Activated naive CD4-positive, alpha-beta T cell treated with anti-CD3 and anti-CD28 coated beads, Interleukin-2, amount 10 ng/mL, durations not matched to agents 7 days and 5 days (primary cell): Measurements from ENCODE around the gene SPATA31C1.

Experiments used
- CTCF ChIA-PET: fragments of 350-600 bp; sonication (Branson Sonifier 250); formaldehyde crosslinking; loops from one replicate; lab custom pipeline; 2021; ENCODE audit warnings: antibody characterized with exemption; lab: Charles Lee
- DNase-seq: peaks from one replicate; pipeline ENCODE4 v3.0.0-alpha.2; 2020
- H3K27ac Mint-ChIP-seq: one replicate; pipeline ENCODE4 v1.8.0; 2021; ENCODE audit warnings: mild to moderate bottlenecking, moderate library complexity, mixed read lengths
- H3K27me3 Mint-ChIP-seq: one replicate; pipeline ENCODE4 v1.8.0; 2021; ENCODE audit warnings: mild to moderate bottlenecking, mixed read lengths
- H3K36me3 Mint-ChIP-seq: one replicate; pipeline ENCODE4 v1.8.0; 2021; ENCODE audit warnings: mixed read lengths
- H3K4me1 Mint-ChIP-seq: one replicate; pipeline ENCODE4 v1.8.0; 2021; ENCODE audit warnings: mixed read lengths
- H3K4me3 Mint-ChIP-seq: one replicate; pipeline ENCODE4 v1.8.0; 2021; ENCODE audit warnings: mild to moderate bottlenecking, moderate library complexity, mixed read lengths
- H3K9me3 Mint-ChIP-seq: one replicate; pipeline ENCODE4 v1.8.0; 2021; ENCODE audit warnings: mixed read lengths

SPATA31C1 gene

DNA sequence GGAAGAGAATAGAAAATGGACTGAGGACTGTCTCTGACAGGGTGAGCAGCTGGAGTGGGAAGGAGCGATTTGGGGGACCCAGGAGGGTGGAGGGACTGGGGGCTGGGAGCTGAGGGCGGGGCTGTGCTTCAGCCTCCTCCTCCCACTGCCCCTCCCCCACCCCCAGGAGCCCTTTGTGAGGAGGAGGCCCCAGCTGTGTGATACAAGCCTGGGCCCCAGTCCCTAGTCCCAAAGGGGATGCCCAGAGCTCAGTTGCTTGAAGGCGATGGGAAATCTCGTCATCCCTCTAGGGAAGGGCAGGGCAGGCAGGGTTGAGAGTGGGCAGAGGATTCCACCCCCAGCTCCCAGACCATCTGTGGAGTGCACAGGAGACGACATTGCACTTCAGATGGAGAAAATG lies 35.1 kb upstream of the SPATA31C1 start, which contains the start of gene SPATA31E1:
Gene SPATA31E1 (plus strand): TSS at position 251 of the 400 bp plus-strand sequence. CDS start 15 bp downstream, at position 266.
- CTCF ChIA-PET = no interaction called here
- Mint-ChIP-seq H3K4me1 (no peaks in the 10 kb centered on the region), H3K9me3 (no peaks in the 10 kb centered on the region), H3K27ac (no peak within 1 kb of the TSS), H3K4me3 (no peak within 1 kb of the TSS), H3K36me3 (no peaks in the 10 kb centered on the region), H3K27me3 (peaks cover 7% of the 10 kb centered on the region)
- DNase-seq = no peak

GRCh38 chr9:87883274-87883673 lies 34.5 kb upstream of the SPATA31C1 start:
- Mint-ChIP-seq H3K27ac (no peak overlapping the region), H3K27me3 (peaks cover 7% of the 10 kb centered on the region), H3K36me3 (no peaks in the 10 kb centered on the region), H3K4me3 (no peak overlapping the region), H3K4me1 (no peaks in the 10 kb centered on the region), H3K9me3 (no peaks in the 10 kb centered on the region)
- CTCF ChIA-PET = no interaction called here
- DNase-seq = no peak

- no peak for DNase-seq
- Mint-ChIP-seq H3K36me3 (no peaks in the 10 kb centered on the region), H3K27ac (no peak overlapping the region), H3K9me3 (no peaks in the 10 kb centered on the region), H3K27me3 (peaks cover 7% of the 10 kb centered on the region), H3K4me1 (no peaks in the 10 kb centered on the region), H3K4me3 (no peak overlapping the region)
- CTCF ChIA-PET = no interaction called here
These were observed 33.8 kb upstream of the SPATA31C1 start for GRCh38 chr9:87883990-87884389.

GRCh38 chr9:87884578-87885459 lies 32.9 kb upstream of the SPATA31C1 start:
- CTCF ChIA-PET = no interaction called here
- H3K9me3 Mint-ChIP-seq = no peaks in the 10 kb centered on the region
- H3K36me3 Mint-ChIP-seq = no peaks in the 10 kb centered on the region
- no peaks in the 10 kb centered on the region for H3K4me1 Mint-ChIP-seq
- H3K27me3 Mint-ChIP-seq = peaks cover 7% of the 10 kb centered on the region
- H3K27ac Mint-ChIP-seq = no peak overlapping the region
- no peak for DNase-seq
- no peak overlapping the region for H3K4me3 Mint-ChIP-seq

GRCh38 chr9:87885484-87886189 lies 32.1 kb upstream of the SPATA31C1 start:
- Mint-ChIP-seq H3K4me3 (no peak overlapping the region), H3K27ac (no peak overlapping the region), H3K27me3 (peaks cover 7% of the 10 kb centered on the region), H3K4me1 (no peaks in the 10 kb centered on the region), H3K36me3 (no peaks in the 10 kb centered on the region), H3K9me3 (no peaks in the 10 kb centered on the region)
- CTCF ChIA-PET = no interaction called here
- DNase-seq = no peak

DNA sequence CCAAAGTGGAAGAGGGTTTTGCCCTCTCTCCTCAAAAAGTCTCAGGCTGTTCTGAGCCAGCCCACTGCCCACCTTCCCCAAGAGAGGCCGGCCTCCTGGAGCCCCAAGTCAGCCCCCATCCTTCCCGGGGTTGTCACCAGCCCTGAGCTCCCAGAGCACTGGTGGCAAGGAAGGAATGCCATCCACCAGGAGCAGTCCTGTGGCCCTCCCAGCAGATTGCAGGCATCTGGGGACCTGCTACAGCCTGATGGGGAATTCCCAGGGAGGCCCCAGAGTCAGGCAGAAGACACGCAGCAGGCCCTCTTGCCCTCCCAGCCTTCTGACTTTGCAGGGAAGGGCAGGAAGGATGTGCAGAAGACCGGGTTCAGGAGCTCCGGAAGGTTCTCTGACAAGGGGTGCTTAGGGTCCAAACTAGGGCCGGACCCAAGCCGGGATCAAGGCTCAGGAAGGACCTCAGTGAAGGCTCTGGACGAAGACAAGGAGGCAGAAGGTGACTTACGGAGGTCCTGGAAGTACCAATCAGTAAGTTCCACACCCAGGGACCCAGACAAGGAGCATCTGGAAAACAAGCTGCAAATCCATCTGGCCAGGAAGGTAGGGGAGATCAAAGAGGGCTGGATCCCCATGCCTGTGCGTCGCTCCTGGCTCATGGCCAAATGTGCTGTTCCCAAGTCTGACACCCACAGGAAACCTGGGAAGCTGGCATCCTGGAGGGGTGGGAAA lies 31.4 kb upstream of the SPATA31C1 start:
- H3K4me1 Mint-ChIP-seq = no peaks in the 10 kb centered on the region
- H3K9me3 Mint-ChIP-seq = no peaks in the 10 kb centered on the region
- CTCF ChIA-PET = no interaction called here
- H3K27ac Mint-ChIP-seq = no peak overlapping the region
- DNase-seq = no peak
- no peaks in the 10 kb centered on the region for H3K36me3 Mint-ChIP-seq
- peaks cover 7% of the 10 kb centered on the region for H3K27me3 Mint-ChIP-seq
- no peak overlapping the region for H3K4me3 Mint-ChIP-seq

- CTCF ChIA-PET = no interaction called here
- no peaks in the 10 kb centered on the region for H3K36me3 Mint-ChIP-seq
- H3K27me3 Mint-ChIP-seq = peaks cover 7% of the 10 kb centered on the region
- no peak overlapping the region for H3K4me3 Mint-ChIP-seq
- no peaks in the 10 kb centered on the region for H3K9me3 Mint-ChIP-seq
- no peak for DNase-seq
- H3K4me1 Mint-ChIP-seq = no peaks in the 10 kb centered on the region
- no peak overlapping the region for H3K27ac Mint-ChIP-seq
These were observed 30.7 kb upstream of the SPATA31C1 start for GRCh38 chr9:87886933-87887505.

- CTCF ChIA-PET = no interaction called here
- Mint-ChIP-seq H3K27me3 (peaks cover 7% of the 10 kb centered on the region), H3K4me3 (no peak overlapping the region)
These were observed 29.9 kb upstream of the SPATA31C1 start for GRCh38 chr9:87887661-87888480.

GRCh38 chr9:87888501-87888900 lies 29.3 kb upstream of the SPATA31C1 start:
- H3K36me3 Mint-ChIP-seq = no peaks in the 10 kb centered on the region
- peaks cover 2% of the 10 kb centered on the region for H3K27me3 Mint-ChIP-seq
- no peak overlapping the region for H3K4me3 Mint-ChIP-seq
- H3K27ac Mint-ChIP-seq = no peak overlapping the region
- no peak for DNase-seq
- no peaks in the 10 kb centered on the region for H3K4me1 Mint-ChIP-seq
- CTCF ChIA-PET = no interaction called here
- H3K9me3 Mint-ChIP-seq = no peaks in the 10 kb centered on the region

More at GRCh38 chr9:87887661-87888480, 29.9 kb upstream of the SPATA31C1 start:
- Mint-ChIP-seq H3K4me1 (no peaks in the 10 kb centered on the region), H3K36me3 (no peaks in the 10 kb centered on the region), H3K27ac (no peak overlapping the region), H3K9me3 (no peaks in the 10 kb centered on the region)
- DNase-seq = no peak

- Mint-ChIP-seq H3K27me3 (no peaks in the 10 kb centered on the region), H3K4me3 (no peak overlapping the region), H3K4me1 (no peaks in the 10 kb centered on the region), H3K27ac (no peak overlapping the region), H3K9me3 (no peaks in the 10 kb centered on the region), H3K36me3 (no peaks in the 10 kb centered on the region)
- DNase-seq = no peak
- CTCF ChIA-PET = no interaction called here
These were observed 28.5 kb upstream of the SPATA31C1 start for GRCh38 chr9:87889065-87889881.

GRCh38 chr9:87889882-87890252 lies 27.9 kb upstream of the SPATA31C1 start:
- Mint-ChIP-seq H3K4me1 (no peaks in the 10 kb centered on the region), H3K9me3 (no peaks in the 10 kb centered on the region), H3K27me3 (peaks cover 3% of the 10 kb centered on the region), H3K36me3 (no peaks in the 10 kb centered on the region), H3K4me3 (no peak overlapping the region), H3K27ac (no peak overlapping the region)
- no peak for DNase-seq
- CTCF ChIA-PET = no interaction called here

DNA sequence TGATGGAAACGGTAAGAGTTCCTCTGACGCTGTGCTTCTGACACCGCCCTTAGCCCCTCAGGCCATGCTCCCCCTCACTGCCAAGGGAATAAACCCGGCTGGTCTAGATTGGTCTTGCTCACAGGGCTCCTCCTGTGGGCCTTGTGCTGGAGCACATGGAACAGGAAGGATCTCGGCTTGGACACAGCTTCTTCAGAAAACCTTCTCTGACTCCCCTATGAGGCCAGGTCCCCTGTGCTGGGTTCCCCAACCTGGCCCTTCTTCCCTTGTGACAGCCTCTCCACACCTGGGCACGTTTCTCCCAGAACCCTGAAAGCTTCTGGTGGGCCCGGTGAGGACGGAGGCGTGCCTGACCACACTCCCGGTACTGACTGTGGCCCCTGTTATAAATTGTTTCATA lies 26.9 kb upstream of the SPATA31C1 start:
- DNase-seq = no peak
- Mint-ChIP-seq H3K36me3 (no peaks in the 10 kb centered on the region), H3K9me3 (no peaks in the 10 kb centered on the region), H3K27ac (no peak overlapping the region), H3K27me3 (peaks cover 6% of the 10 kb centered on the region), H3K4me3 (no peak overlapping the region), H3K4me1 (no peaks in the 10 kb centered on the region)
- CTCF ChIA-PET = no interaction called here

DNA sequence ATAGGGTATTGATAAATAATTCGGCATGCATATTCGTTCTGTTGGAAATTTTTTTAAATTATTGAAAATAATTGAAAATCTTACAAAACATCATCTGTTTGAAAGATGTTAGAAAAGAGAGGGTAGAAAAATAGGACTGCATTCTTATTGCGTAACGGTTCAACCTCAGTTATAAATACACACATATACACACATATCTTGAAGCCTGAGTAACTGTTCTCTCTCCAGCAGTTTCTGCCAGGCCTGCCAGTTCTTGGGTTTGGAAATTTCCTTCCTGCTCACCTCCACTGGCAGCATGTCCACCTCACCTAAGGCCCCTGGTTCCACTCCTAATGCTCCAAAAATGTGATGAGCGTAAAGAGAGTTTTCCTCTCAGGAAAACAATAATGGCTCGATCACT lies 26.0 kb upstream of the SPATA31C1 start:
- no peaks in the 10 kb centered on the region for H3K4me1 Mint-ChIP-seq
- H3K4me3 Mint-ChIP-seq = no peak overlapping the region
- no peaks in the 10 kb centered on the region for H3K9me3 Mint-ChIP-seq
- H3K27ac Mint-ChIP-seq = no peak overlapping the region
- no peak for DNase-seq
- no peaks in the 10 kb centered on the region for H3K36me3 Mint-ChIP-seq
- peaks cover 6% of the 10 kb centered on the region for H3K27me3 Mint-ChIP-seq
- CTCF ChIA-PET = no interaction called here
